Measurements from ENCODE around the gene LRRC8D.
"Not testable (repeated sequence)": the region's sequence is repeated elsewhere in the genome, so short reads cannot be mapped to it uniquely, and the experiment has no call there.

Gene LRRC8D

GRCh38 chr1:89962024-89962741 lies 141.4 kb downstream of the LRRC8D start:
- DNase-seq (ENCODE audit: low spot score): no peak

GRCh38 chr1:89962742-89963075 lies 141.9 kb downstream of the LRRC8D start:
- DNase-seq (ENCODE audit: low spot score): no peak

GRCh38 chr1:89965193-89965768 lies 144.4 kb downstream of the LRRC8D start:
- DNase-seq (ENCODE audit: low spot score): no peak

- DNase-seq (ENCODE audit: low spot score): no peak
These were observed 145.8 kb downstream of the LRRC8D start for GRCh38 chr1:89966656-89967055.

- DNase-seq (ENCODE audit: low spot score): no peak
These were observed 150.8 kb downstream of the LRRC8D start for GRCh38 chr1:89971600-89971999.

- DNase-seq (ENCODE audit: low spot score): no peak
These were observed 151.2 kb downstream of the LRRC8D start for GRCh38 chr1:89972024-89972423.

GRCh38 chr1:89973471-89974127 lies 152.8 kb downstream of the LRRC8D start:
- no peak for DNase-seq (ENCODE audit: low spot score)

GRCh38 chr1:89974256-89974655 lies 153.4 kb downstream of the LRRC8D start:
- DNase-seq (ENCODE audit: low spot score): no peak

GRCh38 chr1:89974696-89975470 lies 154.1 kb downstream of the LRRC8D start:
- no peak for DNase-seq (ENCODE audit: low spot score)

GRCh38 chr1:89975540-89976125 lies 154.8 kb downstream of the LRRC8D start:
- DNase-seq (ENCODE audit: low spot score): no peak

- DNase-seq (ENCODE audit: low spot score): no peak
These were observed 157.9 kb downstream of the LRRC8D start for GRCh38 chr1:89978755-89979154.

- DNase-seq (ENCODE audit: low spot score): no peak
These were observed 159.8 kb downstream of the LRRC8D start for GRCh38 chr1:89980605-89981004.

GRCh38 chr1:89982846-89983245 lies 162.0 kb downstream of the LRRC8D start:
- not testable (repeated sequence) for DNase-seq (ENCODE audit: low spot score)

- not testable (repeated sequence) for DNase-seq (ENCODE audit: low spot score)
These were observed 163.8 kb downstream of the LRRC8D start for GRCh38 chr1:89984564-89985116.

- DNase-seq (ENCODE audit: low spot score): no peak
These were observed 165.2 kb downstream of the LRRC8D start for GRCh38 chr1:89986020-89986419.
